ENCODE measurements around the gene TNFSF13.
A peak's percentile ranks its signal among the peaks of the same experiment; 100 is the strongest.

TNFSF13 gene

GRCh38 chr17:7553356-7553755, 5.2 kb upstream of the TNFSF13 start:
- DNase-seq, result no peak

- DNase-seq, result no peak
These were observed 3.1 kb upstream of the TNFSF13 start for GRCh38 chr17:7555320-7555948.

DNA sequence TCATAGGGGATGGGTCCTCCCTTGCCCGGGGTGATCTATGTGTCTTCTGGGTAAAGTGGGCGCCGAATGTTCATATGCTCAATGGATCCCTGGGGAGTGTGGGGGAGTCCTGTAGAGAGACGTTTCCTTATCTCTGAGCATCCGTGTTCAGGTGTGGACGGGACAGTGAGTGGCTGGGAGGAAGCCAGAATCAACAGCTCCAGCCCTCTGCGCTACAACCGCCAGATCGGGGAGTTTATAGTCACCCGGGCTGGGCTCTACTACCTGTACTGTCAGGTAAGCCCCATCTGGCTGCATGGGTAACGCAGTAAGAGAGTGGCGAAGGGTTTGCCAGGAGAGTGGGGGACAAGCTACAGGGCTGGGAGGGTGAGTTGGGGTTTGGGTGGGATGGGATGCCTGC, 1.9 kb upstream of the TNFSF13 start:
- DNase-seq, result no peak

DNA sequence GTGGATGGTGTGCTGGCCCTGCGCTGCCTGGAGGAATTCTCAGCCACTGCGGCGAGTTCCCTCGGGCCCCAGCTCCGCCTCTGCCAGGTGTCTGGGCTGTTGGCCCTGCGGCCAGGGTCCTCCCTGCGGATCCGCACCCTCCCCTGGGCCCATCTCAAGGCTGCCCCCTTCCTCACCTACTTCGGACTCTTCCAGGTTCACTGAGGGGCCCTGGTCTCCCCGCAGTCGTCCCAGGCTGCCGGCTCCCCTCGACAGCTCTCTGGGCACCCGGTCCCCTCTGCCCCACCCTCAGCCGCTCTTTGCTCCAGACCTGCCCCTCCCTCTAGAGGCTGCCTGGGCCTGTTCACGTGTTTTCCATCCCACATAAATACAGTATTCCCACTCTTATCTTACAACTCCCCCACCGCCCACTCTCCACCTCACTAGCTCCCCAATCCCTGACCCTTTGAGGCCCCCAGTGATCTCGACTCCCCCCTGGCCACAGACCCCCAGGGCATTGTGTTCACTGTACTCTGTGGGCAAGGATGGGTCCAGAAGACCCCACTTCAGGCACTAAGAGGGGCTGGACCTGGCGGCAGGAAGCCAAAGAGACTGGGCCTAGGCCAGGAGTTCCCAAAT, 1.3 kb upstream of the TNFSF13 start:
- no peak for DNase-seq

GRCh38 chr17:7557775-7558543, 591 bp upstream of the TNFSF13 start:
- no peak for DNase-seq

GRCh38 chr17:7559320-7560171, 996 bp downstream of the TNFSF13 start:
- no peak for DNase-seq

DNA sequence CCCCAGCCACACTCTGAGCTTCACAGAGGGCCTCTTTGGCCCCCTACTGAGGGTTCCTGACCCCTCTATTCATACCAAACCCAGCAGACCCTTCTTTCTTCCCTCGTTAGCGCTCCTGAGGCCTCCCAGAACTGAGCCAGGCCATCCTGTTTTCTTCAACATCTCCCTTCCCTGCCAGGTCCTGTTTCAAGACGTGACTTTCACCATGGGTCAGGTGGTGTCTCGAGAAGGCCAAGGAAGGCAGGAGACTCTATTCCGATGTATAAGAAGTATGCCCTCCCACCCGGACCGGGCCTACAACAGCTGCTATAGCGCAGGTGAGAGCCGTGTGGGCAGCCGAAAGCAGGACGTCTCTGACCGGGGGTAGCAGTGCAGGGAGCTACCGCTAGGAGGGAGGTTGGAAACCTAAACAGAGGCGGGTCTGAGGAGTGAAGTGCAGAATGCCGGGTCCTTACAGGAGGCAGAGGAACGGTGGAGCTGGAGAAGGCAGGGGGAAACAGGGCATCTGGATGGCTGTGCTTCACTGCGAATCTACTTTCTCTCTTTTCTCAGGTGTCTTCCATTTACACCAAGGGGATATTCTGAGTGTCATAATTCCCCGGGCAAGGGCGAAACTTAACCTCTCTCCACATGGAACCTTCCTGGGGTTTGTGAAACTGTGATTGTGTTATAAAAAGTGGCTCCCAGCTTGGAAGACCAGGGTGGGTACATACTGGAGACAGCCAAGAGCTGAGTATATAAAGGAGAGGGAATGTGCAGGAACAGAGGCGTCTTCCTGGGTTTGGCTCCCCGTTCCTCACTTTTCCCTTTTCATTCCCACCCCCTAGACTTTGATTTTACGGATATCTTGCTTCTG, 1.9 kb downstream of the TNFSF13 start:
- no peak for DNase-seq

- peak; percentile 91 for DNase-seq
These were observed 2.6 kb downstream of the TNFSF13 start for GRCh38 chr17:7561028-7561575.

DNA sequence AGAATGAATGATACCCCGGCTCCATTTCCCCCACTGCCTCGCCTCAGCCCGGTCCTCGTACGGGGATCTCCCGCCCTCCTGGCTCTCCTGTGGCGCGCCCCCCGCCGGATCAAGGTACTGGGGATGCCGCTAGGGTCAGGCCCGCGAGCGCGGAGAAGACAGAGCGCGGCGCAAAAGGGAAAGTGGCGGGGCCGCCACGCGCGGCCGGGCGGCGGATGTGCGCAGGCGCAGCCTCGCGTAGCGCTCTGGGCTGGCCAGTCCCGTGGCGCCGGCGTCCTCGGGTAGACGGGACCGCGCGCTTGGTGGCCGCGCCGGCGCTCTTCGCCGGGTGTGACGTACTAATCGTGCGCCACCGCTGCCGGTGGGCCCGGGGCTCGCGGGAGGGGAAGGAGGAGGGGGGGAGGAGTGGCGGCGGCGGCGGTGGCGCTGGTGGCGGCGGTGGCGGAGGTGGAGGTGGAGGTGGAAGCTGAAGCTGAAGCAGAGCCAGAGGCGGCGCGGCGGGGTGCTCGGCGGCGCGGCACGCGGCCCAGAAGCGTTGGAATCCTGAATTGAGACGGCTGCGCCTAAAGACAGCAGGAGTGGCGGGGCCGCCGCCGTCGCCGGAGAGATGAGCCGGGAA, 3.1 kb downstream of the TNFSF13 start, which contains the start of gene SENP3:
TSS of gene SENP3 (plus strand) at position 331 of the 619 bp plus-strand sequence. CDS start 1,158 bp downstream, outside the sequence.
- peak; percentile 80 for DNase-seq

- no peak for DNase-seq
These were observed 3.7 kb downstream of the TNFSF13 start for GRCh38 chr17:7562208-7562605.

GRCh38 chr17:7563115-7563869, 4.7 kb downstream of the TNFSF13 start:
- DNase-seq, result no peak

- no peak for DNase-seq
These were observed 11.0 kb downstream of the TNFSF13 start for GRCh38 chr17:7569571-7569970.

GRCh38 chr17:7570351-7570750, 11.8 kb downstream of the TNFSF13 start:
- no peak for DNase-seq

- DNase-seq, result no peak
These were observed 13.7 kb downstream of the TNFSF13 start for GRCh38 chr17:7572338-7572587.

DNA sequence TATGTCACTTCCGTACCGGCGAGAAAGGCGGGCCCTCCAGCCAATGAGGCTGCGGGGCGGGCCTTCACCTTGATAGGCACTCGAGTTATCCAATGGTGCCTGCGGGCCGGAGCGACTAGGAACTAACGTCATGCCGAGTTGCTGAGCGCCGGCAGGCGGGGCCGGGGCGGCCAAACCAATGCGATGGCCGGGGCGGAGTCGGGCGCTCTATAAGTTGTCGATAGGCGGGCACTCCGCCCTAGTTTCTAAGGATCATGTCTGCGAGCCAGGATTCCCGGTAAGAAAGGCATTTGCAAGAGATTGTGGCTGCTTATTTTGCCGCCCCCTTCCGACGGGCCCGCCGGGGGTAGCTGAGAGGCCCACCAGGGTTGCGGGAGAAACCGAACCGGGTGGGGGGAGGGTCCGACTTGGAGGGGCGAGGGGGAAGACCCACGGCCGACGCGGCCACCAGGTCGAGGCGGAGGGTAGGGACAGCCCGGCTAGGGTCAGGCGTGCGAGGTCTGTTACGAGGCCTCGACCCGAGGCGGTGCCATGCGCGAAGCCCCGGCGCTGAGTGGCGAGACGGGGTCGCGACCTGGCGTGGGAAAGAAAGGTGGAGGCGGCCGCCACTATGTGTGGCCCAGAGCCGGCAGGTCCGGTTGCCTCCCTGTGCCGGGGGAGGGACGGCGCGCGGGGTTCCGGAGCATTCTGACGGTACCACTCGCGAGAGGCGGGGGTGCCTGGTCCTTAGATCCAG, 14.2 kb downstream of the TNFSF13 start:
- peak; percentile 98 for DNase-seq

GRCh38 chr17:7573324-7574080, 15.0 kb downstream of the TNFSF13 start:
- peak; percentile 86 for DNase-seq

GRCh38 chr17:7574176-7574953, 15.8 kb downstream of the TNFSF13 start:
- no peak for DNase-seq

DNA sequence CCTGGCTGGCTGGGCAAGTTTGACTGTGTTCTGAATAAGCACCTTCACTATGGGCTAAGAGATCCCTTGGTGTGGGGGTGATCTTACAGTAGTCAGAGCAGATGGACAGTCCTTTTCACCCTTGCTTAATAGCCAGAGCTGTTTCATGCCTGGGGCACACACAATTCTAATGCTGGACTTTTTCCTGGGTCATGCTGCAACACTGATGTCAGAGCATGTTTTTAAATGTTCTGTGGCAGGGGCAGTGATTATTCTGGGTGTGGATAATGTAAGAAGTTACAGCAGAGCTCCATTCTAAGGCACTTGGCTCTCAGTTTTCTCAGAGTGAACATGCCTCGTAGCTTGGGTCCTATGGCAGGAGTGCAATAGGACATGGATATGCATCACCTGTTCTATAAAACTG, 16.9 kb downstream of the TNFSF13 start:
- no peak for DNase-seq

Data from NCI-H748 treated with DMSO at 0.1 percent for 48 hours (cell line).